ENCODE data around the gene DHRSX. TPM values are rescaled to one million over a fixed set of nuclear protein-coding genes. Genes with fewer than 3 reads are reported as not detected.
"Not testable (repeated sequence)": the region's sequence is repeated elsewhere in the genome, so short reads cannot be mapped to it uniquely, and the experiment has no call there.

Gene DHRSX
- total RNA-seq, 1 donor from 2014 or later: 34.2 TPM

DNA sequence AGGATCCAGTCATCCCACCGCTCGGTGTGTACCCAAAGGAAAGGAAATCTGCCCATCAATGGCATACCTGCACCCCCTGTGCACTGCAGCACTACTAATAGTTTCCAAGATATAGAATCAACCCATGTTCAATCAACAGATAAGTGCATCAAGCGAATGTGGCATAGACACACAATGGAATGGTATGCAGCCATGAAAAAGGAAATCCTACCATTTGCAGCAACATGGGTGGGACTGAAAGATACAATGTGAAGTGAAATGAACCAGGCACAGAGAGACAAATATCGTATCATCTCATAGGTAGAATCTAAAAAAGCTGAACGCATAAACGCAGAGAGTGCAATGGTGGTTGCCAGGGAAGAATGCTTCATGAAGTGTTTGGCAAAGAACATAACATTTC, 42.5 kb downstream of the DHRSX start:
- TF ChIP-seq, protein P1, sequence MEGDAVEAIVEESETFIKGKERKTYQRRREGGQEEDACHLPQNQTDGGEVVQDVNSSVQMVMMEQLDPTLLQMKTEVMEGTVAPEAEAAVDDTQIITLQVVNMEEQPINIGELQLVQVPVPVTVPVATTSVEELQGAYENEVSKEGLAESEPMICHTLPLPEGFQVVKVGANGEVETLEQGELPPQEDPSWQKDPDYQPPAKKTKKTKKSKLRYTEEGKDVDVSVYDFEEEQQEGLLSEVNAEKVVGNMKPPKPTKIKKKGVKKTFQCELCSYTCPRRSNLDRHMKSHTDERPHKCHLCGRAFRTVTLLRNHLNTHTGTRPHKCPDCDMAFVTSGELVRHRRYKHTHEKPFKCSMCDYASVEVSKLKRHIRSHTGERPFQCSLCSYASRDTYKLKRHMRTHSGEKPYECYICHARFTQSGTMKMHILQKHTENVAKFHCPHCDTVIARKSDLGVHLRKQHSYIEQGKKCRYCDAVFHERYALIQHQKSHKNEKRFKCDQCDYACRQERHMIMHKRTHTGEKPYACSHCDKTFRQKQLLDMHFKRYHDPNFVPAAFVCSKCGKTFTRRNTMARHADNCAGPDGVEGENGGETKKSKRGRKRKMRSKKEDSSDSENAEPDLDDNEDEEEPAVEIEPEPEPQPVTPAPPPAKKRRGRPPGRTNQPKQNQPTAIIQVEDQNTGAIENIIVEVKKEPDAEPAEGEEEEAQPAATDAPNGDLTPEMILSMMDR (conservative IDR thresholded peaks at IDR 0.05): no peak
- H3K27ac Mint-ChIP-seq: no peak overlapping the region
- no peak for DNase-seq (ENCODE audit: extremely low spot score, unreplicated experiment)
- no peaks in the 10 kb centered on the region for H3K36me3 Mint-ChIP-seq
- peaks cover 7% of the 10 kb centered on the region for H3K4me1 Mint-ChIP-seq (ENCODE audit: unreplicated experiment)
- no peaks in the 10 kb centered on the region for H3K9me3 Mint-ChIP-seq
- H3K27me3 Mint-ChIP-seq: no peaks in the 10 kb centered on the region
- no peak overlapping the region for H3K4me3 Mint-ChIP-seq

DNA sequence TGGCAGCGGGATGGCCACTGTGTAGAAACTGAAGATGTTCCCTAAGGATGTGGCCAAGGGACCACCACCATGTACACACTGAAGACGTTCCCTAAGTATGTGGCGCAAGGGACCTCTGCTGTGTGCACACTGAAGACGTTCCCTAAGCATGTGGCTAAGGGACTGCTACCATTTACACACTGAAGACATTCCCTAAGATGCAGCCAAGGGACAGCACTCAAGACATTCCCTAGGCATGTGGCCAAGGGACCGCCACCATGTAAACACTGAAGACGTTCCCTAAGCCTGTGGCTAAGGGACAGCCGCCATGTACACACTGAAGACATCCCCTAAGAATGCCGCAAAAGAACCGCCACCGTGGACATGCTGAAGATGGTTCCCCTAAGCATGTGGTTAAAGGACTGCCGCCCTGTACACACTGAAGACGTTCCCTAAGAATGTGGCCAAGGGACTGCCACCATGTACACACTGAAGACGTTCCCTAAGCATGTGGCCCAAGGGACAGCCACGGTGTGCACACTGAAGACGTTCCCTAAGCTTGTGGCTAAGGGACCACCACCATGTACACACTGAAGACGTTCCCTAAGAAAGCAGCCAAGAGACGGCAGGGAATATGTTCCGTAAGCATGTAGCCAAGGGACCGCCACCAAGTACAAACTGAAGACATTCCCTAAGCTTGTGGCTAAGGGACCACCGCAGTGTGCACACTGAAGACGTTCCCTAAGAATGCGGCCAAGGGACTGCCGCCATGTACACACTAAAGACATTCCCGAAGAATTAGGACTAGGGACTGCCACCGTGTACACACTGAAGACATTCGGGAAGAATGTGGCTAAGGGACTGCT, 43.3 kb downstream of the DHRSX start:
- no peaks in the 10 kb centered on the region for H3K9me3 Mint-ChIP-seq
- no peak overlapping the region for H3K4me3 Mint-ChIP-seq
- H3K27me3 Mint-ChIP-seq: no peaks in the 10 kb centered on the region
- TF ChIP-seq, protein P1 (conservative IDR thresholded peaks at IDR 0.05): no peak
- no peak overlapping the region for H3K27ac Mint-ChIP-seq
- DNase-seq (ENCODE audit: extremely low spot score, unreplicated experiment): no peak
- peaks cover 3% of the 10 kb centered on the region for H3K36me3 Mint-ChIP-seq
- no peaks in the 10 kb centered on the region for H3K4me1 Mint-ChIP-seq (ENCODE audit: unreplicated experiment)

DNA sequence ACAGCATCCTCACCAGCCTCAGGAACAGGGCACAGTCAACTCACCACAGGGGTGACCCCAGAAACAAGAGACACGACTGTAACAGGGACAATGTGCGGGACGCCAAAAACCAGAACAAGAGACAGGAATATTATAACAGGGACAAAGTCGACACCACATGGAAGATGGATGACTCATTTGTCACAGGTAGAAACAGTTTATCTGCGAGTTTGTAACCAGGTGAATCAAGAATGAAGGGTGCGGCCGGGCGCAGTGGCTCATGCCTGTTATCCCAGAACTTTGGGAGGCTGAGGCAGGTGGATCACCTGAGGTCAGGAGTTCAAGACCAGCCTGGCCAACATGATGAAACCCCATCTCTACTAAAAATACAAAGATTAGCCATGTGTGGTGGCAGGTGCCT, 44.7 kb downstream of the DHRSX start:
- not testable (repeated sequence) for H3K27ac Mint-ChIP-seq; H3K4me3 Mint-ChIP-seq; H3K36me3 Mint-ChIP-seq; DNase-seq (ENCODE audit: extremely low spot score, unreplicated experiment); H3K27me3 Mint-ChIP-seq; H3K9me3 Mint-ChIP-seq; H3K4me1 Mint-ChIP-seq (ENCODE audit: unreplicated experiment)

DNA sequence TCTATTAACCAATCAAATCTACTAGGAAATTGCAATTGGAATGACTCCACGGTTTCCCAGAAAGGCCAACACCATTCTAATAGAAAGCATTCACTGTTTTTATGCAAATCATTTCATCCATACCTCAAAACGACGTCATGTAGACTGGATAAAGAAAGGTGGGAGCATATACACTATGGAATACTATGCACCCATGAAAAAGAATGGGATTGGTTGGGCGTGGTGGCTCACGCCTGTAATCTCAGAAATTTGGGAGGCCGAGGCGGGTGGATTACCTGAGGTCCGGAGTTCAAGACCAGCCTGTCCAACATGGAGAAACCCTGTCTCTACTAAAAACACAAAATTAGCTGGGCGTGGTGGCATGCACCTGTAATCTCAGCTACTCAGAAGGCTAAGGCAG, 46.2 kb downstream of the DHRSX start:
- not testable (repeated sequence) for H3K27me3 Mint-ChIP-seq; H3K4me1 Mint-ChIP-seq (ENCODE audit: unreplicated experiment); H3K36me3 Mint-ChIP-seq; H3K9me3 Mint-ChIP-seq; H3K4me3 Mint-ChIP-seq; DNase-seq (ENCODE audit: extremely low spot score, unreplicated experiment); H3K27ac Mint-ChIP-seq

DNA sequence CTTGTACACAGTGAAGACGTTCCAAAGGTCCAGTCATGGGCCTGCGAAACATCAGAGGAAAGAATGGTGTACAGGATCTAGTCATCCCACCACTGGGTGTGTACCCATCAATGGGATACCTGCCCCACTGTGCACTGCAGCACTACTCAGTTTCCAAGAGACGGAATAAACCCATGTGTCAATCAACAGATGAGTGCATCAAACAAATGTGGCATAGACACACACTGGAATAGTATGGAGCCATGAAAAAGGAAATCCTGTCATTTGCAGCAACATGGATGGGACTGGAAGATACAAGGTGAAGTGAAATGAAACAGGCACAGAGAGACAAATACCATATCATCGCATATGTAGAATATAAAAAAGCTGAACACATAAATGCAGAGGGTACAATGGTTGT, 48.0 kb downstream of the DHRSX start:
- Mint-ChIP-seq H3K36me3 (peaks cover 3% of the 10 kb centered on the region), H3K27me3 (no peaks in the 10 kb centered on the region), H3K4me1 (ENCODE audit: unreplicated experiment) (peaks cover 9% of the 10 kb centered on the region), H3K4me3 (no peak overlapping the region), H3K27ac (no peak overlapping the region), H3K9me3 (no peaks in the 10 kb centered on the region)
- TF ChIP-seq, protein P1 (conservative IDR thresholded peaks at IDR 0.05): no peak
- no peak for DNase-seq (ENCODE audit: extremely low spot score, unreplicated experiment)

DNA sequence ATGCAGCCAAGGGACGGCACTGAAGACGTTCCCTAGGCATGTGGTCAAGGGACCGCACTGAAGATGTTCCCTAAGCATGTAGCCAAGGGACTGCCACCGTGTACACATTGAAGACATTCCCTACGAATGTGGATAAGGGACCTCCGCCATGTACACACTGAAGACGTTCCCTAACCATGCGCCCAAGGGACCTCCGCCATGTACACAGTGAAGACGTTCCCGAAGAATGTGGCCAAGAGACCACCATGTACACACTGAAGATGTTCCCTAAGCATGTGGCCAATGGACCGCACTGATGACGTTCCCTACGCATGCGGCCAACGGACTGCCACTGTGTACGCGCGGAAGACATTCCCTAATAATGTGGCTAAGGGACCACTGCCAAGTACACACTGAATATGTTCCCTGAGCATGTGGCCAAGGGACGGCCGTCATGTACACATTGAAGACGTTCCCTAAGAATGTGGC, 48.4 kb downstream of the DHRSX start:
- TF ChIP-seq, protein P1 (conservative IDR thresholded peaks at IDR 0.05): no peak
- Mint-ChIP-seq H3K9me3 (peaks cover 2% of the 10 kb centered on the region), H3K36me3 (peaks cover 3% of the 10 kb centered on the region), H3K27ac (no peak overlapping the region), H3K27me3 (no peaks in the 10 kb centered on the region), H3K4me1 (ENCODE audit: unreplicated experiment) (peaks cover 9% of the 10 kb centered on the region), H3K4me3 (no peak overlapping the region)
- no peak for DNase-seq (ENCODE audit: extremely low spot score, unreplicated experiment)
